ENCODE data around the gene BCAS3.

- TF ChIP-seq CTCF (IDR thresholded peaks at IDR 0.05; ENCODE audit: insufficient read depth, low read depth, low read length): no peak
- no peak for TF ChIP-seq EZH2 (IDR thresholded peaks at IDR 0.05; ENCODE audit: insufficient read depth, low read length)
Measured at GRCh38 chr17:61383689-61384201, 706.1 kb downstream of the BCAS3 start.
